Natural killer cell (primary cell): ENCODE data around the gene CHRNE. TPM values are rescaled to one million over a fixed set of nuclear protein-coding genes. Genes with fewer than 3 reads are reported as not detected.

ENCODE experiments used
- ATAC-seq, 3 donors: fragments of 150-1000 bp in 2 of 3; fragments of 200-7000 bp in 1 of 3; cut with Tn5 transposase; 1 replicate in 1 of 3; 2 replicates in 2 of 3; pipeline ENCODE4 v1.10.0; 2021; ENCODE audit warnings: mild to moderate bottlenecking in 2 of 3, moderate library complexity in 2 of 3
- DNase-seq, 2 donors: peaks; one replicate each; pipeline versions ENCODE4 v3.0.0 to v3.0.0-alpha.2; 2013 to 2021; ENCODE audit warnings: mixed read lengths in 1 of 2
- H3K27ac ChIP-seq: one replicate; pipeline ENCODE4 v1.5.1; 2013; ENCODE audit warnings: mild to moderate bottlenecking, low read length
- H3K27me3 ChIP-seq: one replicate; pipeline ENCODE4 v1.6.1; 2013; ENCODE audit warnings: low read length; ENCODE audit not compliant: control insufficient read depth, insufficient read depth
- H3K36me3 ChIP-seq: one replicate; pipeline ENCODE4 v1.6.1; 2013; ENCODE audit warnings: low read length; ENCODE audit not compliant: control insufficient read depth, insufficient read depth
- H3K4me1 ChIP-seq: one replicate; pipeline ENCODE4 v1.6.1; 2013; ENCODE audit warnings: low read length; ENCODE audit not compliant: control insufficient read depth, insufficient read depth
- H3K4me3 ChIP-seq: one replicate; pipeline ENCODE4 v1.5.1; 2013; ENCODE audit warnings: low read length
- H3K9me3 ChIP-seq: one replicate; pipeline ENCODE4 v1.6.1; 2013; ENCODE audit warnings: low read length; ENCODE audit not compliant: control insufficient read depth, insufficient read depth
- H3K27ac Mint-ChIP-seq, 2 donors: one replicate each; pipeline ENCODE4 v1.8.0; 2022; ENCODE audit warnings: mild to moderate bottlenecking in 2 of 2, mixed read lengths in 2 of 2, moderate library complexity in 1 of 2
- H3K27me3 Mint-ChIP-seq, 2 donors: one replicate each; pipeline ENCODE4 v1.8.0; 2022; ENCODE audit warnings: low read depth in 2 of 2, mixed read lengths in 2 of 2
- H3K36me3 Mint-ChIP-seq: one replicate; pipeline ENCODE4 v1.8.0; 2022; ENCODE audit warnings: mixed read lengths
- H3K4me1 Mint-ChIP-seq, 2 donors: one replicate each; pipeline ENCODE4 v1.8.0; 2022; ENCODE audit warnings: mixed read lengths in 2 of 2
- H3K4me3 Mint-ChIP-seq: one replicate; pipeline ENCODE4 v1.8.0; 2022; ENCODE audit warnings: mild to moderate bottlenecking, moderate library complexity, mixed read lengths
- H3K9me3 Mint-ChIP-seq, 2 donors: one replicate each; pipeline ENCODE4 v1.8.0; 2022; ENCODE audit warnings: mixed read lengths in 2 of 2
- WGBS: methylation state at CpG from one replicate; pipeline ENCODE4 v1.1.7; 2013; ENCODE audit warnings: missing lambda C conversion rate; ENCODE audit not compliant: insufficient coverage; 5-methylcytosine and 5-hydroxymethylcytosine counted together
- intact Hi-C: fragments of 100-400 bp; cut with micrococcal nuclease; formaldehyde crosslinking; loops from one replicate; pipeline ENCODE4 v1.14.2; 2022
- total RNA-seq, 4 donors: library from RNA; stranded (reverse); fragments of 120-200 nt in 1 of 4; gene quantifications; one replicate each; pipeline versions ENCODE4 v1.2.3 to v1.2.4, GENCODE V29; 2013 to 2022
- TF ChIP-seq, protein P1 (sequence below): fragments of 200-600 bp; IDR thresholded peaks from one replicate; pipeline ENCODE4 v1.8.0; 2022; ENCODE audit warnings: antibody characterized with exemption

CHRNE gene
- 10 to 100 TPM; 11.8 to 17.9 (median 11.8) TPM for total RNA-seq
- 5.3 TPM for total RNA-seq (2013)

DNA sequence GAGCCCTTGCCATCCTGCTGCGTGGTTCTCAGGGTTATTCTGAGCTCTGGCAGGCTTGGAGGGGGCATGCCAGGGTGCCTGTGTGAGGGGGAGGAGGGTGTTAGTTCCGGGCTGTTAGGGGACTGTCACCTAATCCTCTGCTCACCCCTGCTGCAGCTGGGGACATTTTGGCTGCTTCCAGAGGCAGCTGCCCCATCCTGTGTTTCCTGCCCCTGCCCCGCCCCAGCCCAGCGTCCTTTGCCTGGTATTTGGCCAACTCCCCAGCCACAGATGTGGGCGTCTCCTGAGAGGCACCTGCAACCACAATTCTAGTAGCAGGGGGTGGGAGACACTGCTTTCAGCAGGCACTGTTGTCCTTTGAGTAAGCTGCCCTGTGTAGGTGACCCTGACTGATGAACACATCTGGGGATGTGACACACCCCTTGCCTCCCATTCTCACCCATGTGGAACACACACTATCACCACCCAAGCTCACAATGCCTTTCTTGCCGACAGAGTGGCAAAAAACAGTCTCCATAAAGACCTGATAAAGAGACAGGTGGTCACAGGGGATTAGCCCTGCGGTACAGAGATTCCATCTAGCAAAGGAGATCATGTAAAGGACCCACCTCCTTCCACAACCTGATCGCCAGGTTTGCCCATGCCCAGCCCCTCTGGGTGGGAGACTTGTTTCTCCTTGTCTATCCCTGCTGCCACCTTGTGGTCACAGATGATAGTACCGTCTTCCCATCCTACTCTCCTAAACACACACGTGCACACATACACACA lies at the start of gene CHRNE:
Gene CHRNE, minus strand, starts transcription at position 48 of the 768 bp plus-strand sequence. Its CDS starts 35 bp downstream, at position 13.
- Histone ChIP-seq H3K9me3 (no peaks in the 10 kb centered on the region), H3K36me3 (no peaks in the 10 kb centered on the region), H3K27ac (peak within 1 kb of the TSS; percentile 88), H3K4me1 (peaks cover 56% of the 10 kb centered on the region), H3K27me3 (peaks cover 10% of the 10 kb centered on the region), H3K4me3 (peak within 1 kb of the TSS; percentile 13)
- Mint-ChIP-seq H3K27ac (peak within 1 kb of the TSS; percentile 93 to 94), H3K9me3 (no peaks in the 10 kb centered on the region), H3K27me3 (no peaks in the 10 kb centered on the region), H3K4me3 (peak within 1 kb of the TSS; percentile 83), H3K36me3 (no peaks in the 10 kb centered on the region), H3K4me1 (peaks cover 37 to 41% of the 10 kb centered on the region in 2 donors)
- 0% methylated on average over 10 of the region's 10 CpGs for WGBS
- peak; percentile 57 to 71 (median 57) for ATAC-seq
- TF ChIP-seq, protein P1, sequence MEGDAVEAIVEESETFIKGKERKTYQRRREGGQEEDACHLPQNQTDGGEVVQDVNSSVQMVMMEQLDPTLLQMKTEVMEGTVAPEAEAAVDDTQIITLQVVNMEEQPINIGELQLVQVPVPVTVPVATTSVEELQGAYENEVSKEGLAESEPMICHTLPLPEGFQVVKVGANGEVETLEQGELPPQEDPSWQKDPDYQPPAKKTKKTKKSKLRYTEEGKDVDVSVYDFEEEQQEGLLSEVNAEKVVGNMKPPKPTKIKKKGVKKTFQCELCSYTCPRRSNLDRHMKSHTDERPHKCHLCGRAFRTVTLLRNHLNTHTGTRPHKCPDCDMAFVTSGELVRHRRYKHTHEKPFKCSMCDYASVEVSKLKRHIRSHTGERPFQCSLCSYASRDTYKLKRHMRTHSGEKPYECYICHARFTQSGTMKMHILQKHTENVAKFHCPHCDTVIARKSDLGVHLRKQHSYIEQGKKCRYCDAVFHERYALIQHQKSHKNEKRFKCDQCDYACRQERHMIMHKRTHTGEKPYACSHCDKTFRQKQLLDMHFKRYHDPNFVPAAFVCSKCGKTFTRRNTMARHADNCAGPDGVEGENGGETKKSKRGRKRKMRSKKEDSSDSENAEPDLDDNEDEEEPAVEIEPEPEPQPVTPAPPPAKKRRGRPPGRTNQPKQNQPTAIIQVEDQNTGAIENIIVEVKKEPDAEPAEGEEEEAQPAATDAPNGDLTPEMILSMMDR, result peak; percentile 80
- peak; percentile 64 to 92 for DNase-seq
- intact Hi-C loops, result loop anchor here (2.0 to 5.0 kb wide), 3 partner anchors 64 to 106 kb away; partner anchors contain the start of genes CAMTA2, PSMB6 and SPAG7

DNA sequence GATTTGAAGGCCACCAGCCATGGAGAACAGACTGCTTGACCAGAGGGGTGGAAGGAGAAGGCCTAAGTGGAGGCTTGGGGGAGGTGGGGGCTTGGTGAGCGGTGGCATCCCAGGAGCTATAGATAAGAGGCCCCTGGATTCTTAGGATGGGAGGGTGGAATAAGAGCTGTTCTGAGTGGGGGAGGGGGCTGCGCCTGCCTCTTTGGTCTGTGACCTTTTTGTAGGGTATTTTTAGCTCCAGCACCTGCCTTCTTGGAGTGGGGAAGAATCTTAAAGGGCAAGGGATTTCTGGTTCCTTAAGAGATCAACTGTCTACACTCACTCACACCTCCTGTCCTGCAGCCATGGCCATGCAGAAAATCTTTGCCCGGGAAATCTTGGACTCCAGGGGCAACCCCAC lies 48.6 kb upstream of the CHRNE start:
- H3K27ac Mint-ChIP-seq, result peak overlapping the region; percentile 87 to 93
- H3K27me3 Mint-ChIP-seq, result peaks cover 0 to 2% of the 10 kb centered on the region in 2 donors
- peaks cover 19 to 29% of the 10 kb centered on the region in 2 donors for H3K4me1 Mint-ChIP-seq
- peaks cover 4% of the 10 kb centered on the region for H3K36me3 Mint-ChIP-seq
- Histone ChIP-seq H3K27ac (no peak overlapping the region), H3K4me3 (no peak overlapping the region), H3K36me3 (peaks cover 10% of the 10 kb centered on the region), H3K9me3 (no peaks in the 10 kb centered on the region), H3K27me3 (no peaks in the 10 kb centered on the region), H3K4me1 (peaks cover 21% of the 10 kb centered on the region)
- ATAC-seq, result no peak
- DNase-seq, result no peak
- no peaks in the 10 kb centered on the region for H3K9me3 Mint-ChIP-seq
- WGBS, result 97% methylated on average over 3 of the region's 3 CpGs
- TF ChIP-seq, protein P1, result no peak
- intact Hi-C loops, result no loop called here
- peak overlapping the region; percentile 87 for H3K4me3 Mint-ChIP-seq

GRCh38 chr17:4950746-4951204 lies 47.9 kb upstream of the CHRNE start, which contains the start of gene ENO3:
Gene ENO3 (plus strand): TSS chr17:4951119. CDS start chr17:4951830, 711 bp downstream.
- Histone ChIP-seq H3K4me3 (peak within 1 kb of the TSS; percentile 56), H3K27ac (peak within 1 kb of the TSS; percentile 97), H3K9me3 (no peaks in the 10 kb centered on the region), H3K4me1 (peaks cover 26% of the 10 kb centered on the region), H3K27me3 (no peaks in the 10 kb centered on the region), H3K36me3 (peaks cover 17% of the 10 kb centered on the region)
- no peak for DNase-seq
- Mint-ChIP-seq H3K4me1 (peaks cover 26 to 33% of the 10 kb centered on the region in 2 donors), H3K36me3 (peaks cover 7% of the 10 kb centered on the region), H3K27me3 (peaks cover 0 to 2% of the 10 kb centered on the region in 2 donors), H3K9me3 (no peaks in the 10 kb centered on the region), H3K4me3 (peak within 1 kb of the TSS; percentile 87), H3K27ac (peak within 1 kb of the TSS; percentile 87 to 93)
- 66% methylated on average over 6 of the region's 7 CpGs for WGBS
- no peak for ATAC-seq
- intact Hi-C loops, result no loop called here
- TF ChIP-seq, protein P1, result no peak
